Measurements from ENCODE around the gene SMG6.

DNA sequence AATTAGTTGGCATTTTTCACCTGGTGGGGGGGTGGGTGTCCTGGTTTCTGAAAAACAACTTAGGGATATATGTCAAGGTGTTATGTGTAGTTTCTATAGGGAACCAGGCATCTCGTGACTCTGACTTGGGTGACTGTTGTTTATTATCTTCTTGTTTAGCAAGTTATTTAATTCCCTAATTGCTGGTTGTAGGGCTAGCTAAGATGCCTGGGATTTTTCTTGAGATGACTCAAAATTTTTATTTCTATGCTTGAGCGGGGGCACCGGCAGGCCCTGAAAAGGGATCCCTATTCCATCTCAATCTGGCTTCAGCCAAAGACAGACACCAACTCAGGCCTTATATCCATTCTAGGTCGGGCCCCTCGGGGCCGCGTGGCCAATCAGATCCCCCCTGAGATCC is 270.4 kb downstream of the SMG6 start:
- TF ChIP-seq POLR2A (IDR thresholded peaks at IDR 0.05; ENCODE audit: low read length): no peak
- TF ChIP-seq GATA1 (IDR thresholded peaks at IDR 0.05; ENCODE audit: low read depth, low read length): no peak

All from erythroblast (primary cell).